IMR-90 (cell line): Measurements from ENCODE around the gene TNS1. TPM values are rescaled to one million over a fixed set of nuclear protein-coding genes. Genes with fewer than 3 reads are reported as not detected.

Source experiments
- ATAC-seq: fragments of 200-7000 bp; cut with Tn5 transposase; 2 replicates; pipeline ENCODE4 v1.9.1; 2020; ENCODE audit warnings: low read depth, mild to moderate bottlenecking, moderate library complexity
- BruUV-seq: library from RNA; stranded (reverse); fragments of 400-500 nt; replicated peaks from 2 replicates; lab custom pipeline; 2021; lab: Mats Ljungman, UMichigan
- CTCF ChIA-PET: fragments of 300-600 bp; formaldehyde crosslinking; extraction: SDS; loops from one replicate; lab custom pipeline; 2021; ENCODE audit warnings: antibody characterized with exemption; lab: Yijun Ruan, JAX
- POLR2A ChIA-PET: fragments of 300-600 bp; sonication (Branson Sonifier 250); formaldehyde crosslinking; loops from one replicate; lab custom pipeline; 2022; ENCODE audit warnings: antibody characterized with exemption; ENCODE audit not compliant: unreplicated experiment; lab: Charles Lee
- DNase-seq: peaks from one replicate; pipeline ENCODE4 v3.0.0; 2013
- H2AFZ ChIP-seq: replicated peaks from 2 replicates; pipeline ENCODE3; 2013; ENCODE audit warnings: low read length, mild to moderate bottlenecking; ENCODE audit not compliant: poor library complexity
- H2AK5ac ChIP-seq: 2 replicates; pipeline ENCODE4 v1.6.1; 2013; ENCODE audit warnings: low read depth, low read length, inconsistent platforms
- H2AK9ac ChIP-seq: replicated peaks from 2 replicates; pipeline ENCODE3; 2013; ENCODE audit warnings: mild to moderate bottlenecking, low read depth, low read length, moderate library complexity; ENCODE audit not compliant: poor library complexity
- H2BK120ac ChIP-seq: 2 replicates; pipeline ENCODE4 v1.6.1; 2013; ENCODE audit warnings: low read depth, low read length, inconsistent platforms
- H2BK15ac ChIP-seq: 3 replicates; pipeline ENCODE4 v1.6.1; 2013; ENCODE audit warnings: low read depth, low read length, inconsistent platforms
- H2BK20ac ChIP-seq: 2 replicates; pipeline ENCODE4 v1.6.1; 2013; ENCODE audit warnings: low read depth, mild to moderate bottlenecking, inconsistent platforms, low read length, moderate library complexity
- H2BK5ac ChIP-seq: 2 replicates; pipeline ENCODE4 v1.6.1; 2013; ENCODE audit warnings: mild to moderate bottlenecking, low read depth, low read length, inconsistent platforms; ENCODE audit not compliant: poor library complexity, severe bottlenecking
- H3K14ac ChIP-seq: replicated peaks from 2 replicates; pipeline ENCODE4 v1.6.1; 2013; ENCODE audit warnings: low read depth, low read length, inconsistent platforms
- H3K18ac ChIP-seq: 2 replicates; pipeline ENCODE4 v1.6.1; 2013; ENCODE audit warnings: low read depth, low read length, control low read depth
- H3K23ac ChIP-seq: 2 replicates; pipeline ENCODE4 v1.6.1; 2013; ENCODE audit warnings: low read depth, low read length, inconsistent platforms
- H3K27ac ChIP-seq: 2 replicates; pipeline ENCODE4 v1.5.1; 2013; ENCODE audit warnings: mild to moderate bottlenecking, control low read depth, low read length; ENCODE audit not compliant: insufficient read depth
- H3K27me3 ChIP-seq: 2 replicates; pipeline ENCODE4 v1.6.1; 2013; ENCODE audit warnings: low read length; ENCODE audit not compliant: control insufficient read depth, insufficient read depth
- H3K36me3 ChIP-seq: 2 replicates; pipeline ENCODE4 v1.6.1; 2013; ENCODE audit warnings: low read length, mixed read lengths; ENCODE audit not compliant: control insufficient read depth, insufficient read depth
- H3K4ac ChIP-seq: 2 replicates; pipeline ENCODE4 v1.6.1; 2013; ENCODE audit warnings: low read depth, low read length, inconsistent platforms
- H3K4me1 ChIP-seq: 2 replicates; pipeline ENCODE4 v1.6.1; 2013; ENCODE audit warnings: low read length, mixed read lengths; ENCODE audit not compliant: control insufficient read depth, insufficient read depth
- H3K4me2 ChIP-seq: 2 replicates; pipeline ENCODE4 v1.6.1; 2013; ENCODE audit warnings: low read depth, mild to moderate bottlenecking, control low read depth, low read length, moderate library complexity
- H3K4me3 ChIP-seq: 2 replicates; pipeline ENCODE4 v1.5.1; 2013; ENCODE audit warnings: low read depth, mild to moderate bottlenecking, control low read depth, low read length, moderate library complexity; ENCODE audit not compliant: insufficient read depth
- H3K56ac ChIP-seq: 2 replicates; pipeline ENCODE4 v1.6.1; 2013; ENCODE audit warnings: low read length, inconsistent platforms; ENCODE audit not compliant: insufficient read depth; ENCODE audit errors: extremely low read depth
- H3K79me1 ChIP-seq, 2 experiments: 2 replicates each; pipeline ENCODE4 v1.6.1; 2013; ENCODE audit warnings: low read length in 2 of 2, inconsistent platforms in 1 of 2, low read depth in 1 of 2
- H3K9ac ChIP-seq: 2 replicates; pipeline ENCODE4 v1.6.1; 2013; ENCODE audit warnings: low read depth, low read length, control low read depth
- H3K9me1 ChIP-seq: 2 replicates; pipeline ENCODE4 v1.6.1; 2013; ENCODE audit warnings: low read length, inconsistent platforms; ENCODE audit not compliant: insufficient read depth
- H3K9me3 ChIP-seq: 2 replicates; pipeline ENCODE4 v1.6.1; 2013; ENCODE audit warnings: low read length; ENCODE audit not compliant: control insufficient read depth, insufficient read depth
- H4K20me1 ChIP-seq: 2 replicates; pipeline ENCODE4 v1.6.1; 2013; ENCODE audit warnings: low read length, inconsistent platforms; ENCODE audit not compliant: insufficient read depth
- H4K5ac ChIP-seq: 2 replicates; pipeline ENCODE4 v1.6.1; 2013; ENCODE audit warnings: mild to moderate bottlenecking, low read depth, low read length, control low read depth
- H4K8ac ChIP-seq, 2 experiments: 2 replicates each; pipeline ENCODE4 v1.6.1; 2013; ENCODE audit warnings: low read depth in 2 of 2, low read length in 2 of 2, control low read depth in 1 of 2, inconsistent platforms in 1 of 2
- H4K91ac ChIP-seq: 2 replicates; pipeline ENCODE4 v1.6.1; 2013; ENCODE audit warnings: low read depth, low read length, inconsistent platforms; ENCODE audit not compliant: insufficient read depth
- BHLHE40 ChIP-seq: fragments of 150-350 bp; IDR thresholded peaks from 2 replicates; pipeline ENCODE4 v1.6.1; 2016; ENCODE audit warnings: mild to moderate bottlenecking, low read depth, low read length
- CHD1 ChIP-seq: IDR thresholded peaks from 2 replicates; pipeline ENCODE4 v1.6.1; 2012; ENCODE audit warnings: low read depth, low read length, improper control_type of control experiment
- ELK1 ChIP-seq: fragments of 150-350 bp; IDR thresholded peaks from 2 replicates; pipeline ENCODE4 v1.6.1; 2016; ENCODE audit warnings: low read depth, mild to moderate bottlenecking, low read length, moderate library complexity, borderline replicate concordance
- FOS ChIP-seq: fragments of 150-350 bp; IDR thresholded peaks from 2 replicates; pipeline ENCODE4 v1.6.1; 2016; ENCODE audit warnings: low read depth, low read length
- MAFK ChIP-seq: IDR thresholded peaks from 2 replicates; pipeline ENCODE4 v1.6.1; 2012; ENCODE audit warnings: low read depth, low read length, improper control_type of control experiment
- MAZ ChIP-seq: IDR thresholded peaks from 2 replicates; pipeline ENCODE4 v1.6.1; 2012; ENCODE audit warnings: low read depth, mild to moderate bottlenecking, low read length, improper control_type of control experiment, moderate library complexity, borderline replicate concordance
- POLR2A ChIP-seq: IDR thresholded peaks from 2 replicates; pipeline ENCODE4 v1.6.1; 2012; ENCODE audit warnings: mild to moderate bottlenecking, low read depth, low read length
- RFX5 ChIP-seq: IDR thresholded peaks from 2 replicates; pipeline ENCODE4 v1.8.0; 2012; ENCODE audit warnings: low read depth, mild to moderate bottlenecking, low read length, moderate library complexity
- WGBS, 2 experiments: methylation state at CpG; one replicate each; pipeline versions ENCODE4 v1.1.5 to v1.1.7; 2013; ENCODE audit warnings: missing lambda C conversion rate in 2 of 2; ENCODE audit not compliant: insufficient read length in 1 of 2; ENCODE audit errors: extremely low coverage in 2 of 2; 5-methylcytosine and 5-hydroxymethylcytosine counted together
- dilution Hi-C: fragments of 300-500 bp; cut with HindIII; formaldehyde crosslinking; loops from one replicate; pipeline ENCODE4 v1.14.3; 2018; ENCODE audit warnings: low sequenced_read_pairs; ENCODE audit not compliant: unreplicated experiment
- in situ Hi-C: fragments of 300-500 bp; cut with MboI; formaldehyde crosslinking; loops from 3 replicates; pipeline ENCODE4 v1.14.3; 2019; ENCODE audit warnings: low sequenced_read_pairs, inconsistent platforms, mixed read lengths
- intact Hi-C: fragments of 100-400 bp; cut with micrococcal nuclease; formaldehyde crosslinking; loops from 2 replicates; pipeline ENCODE4 v1.10.0; 2022
- polyA plus RNA-seq, 3 experiments: library from polyadenylated mRNA; depleted of rRNA; stranded (reverse); fragments of >200 nt; gene quantifications; 2 replicates each; pipeline ENCODE4 v1.2.3, GENCODE V29; 2012; ENCODE audit warnings: low replicate concordance in 1 of 3
- total RNA-seq: library from RNA; depleted of rRNA; stranded (reverse); fragments of >200 nt; gene quantifications from 2 replicates; pipeline ENCODE4 v1.2.3, GENCODE V29; 2012
- TF ChIP-seq, protein P1 (sequence below): conservative IDR thresholded peaks from 2 replicates; pipeline ENCODE4 v1.5.1; 2012; ENCODE audit warnings: mild to moderate bottlenecking, low read depth, low read length, improper control_type of control experiment

Gene TNS1
- total and polyA plus RNA-seq, 2 of the 4 experiments (the other 2 are of a cell fraction), result 41.1 to 45.2 TPM

GRCh38 chr2:217825469-217826235, 177.1 kb downstream of the TNS1 start (continued):
- no peak for TF ChIP-seq CHD1

DNA sequence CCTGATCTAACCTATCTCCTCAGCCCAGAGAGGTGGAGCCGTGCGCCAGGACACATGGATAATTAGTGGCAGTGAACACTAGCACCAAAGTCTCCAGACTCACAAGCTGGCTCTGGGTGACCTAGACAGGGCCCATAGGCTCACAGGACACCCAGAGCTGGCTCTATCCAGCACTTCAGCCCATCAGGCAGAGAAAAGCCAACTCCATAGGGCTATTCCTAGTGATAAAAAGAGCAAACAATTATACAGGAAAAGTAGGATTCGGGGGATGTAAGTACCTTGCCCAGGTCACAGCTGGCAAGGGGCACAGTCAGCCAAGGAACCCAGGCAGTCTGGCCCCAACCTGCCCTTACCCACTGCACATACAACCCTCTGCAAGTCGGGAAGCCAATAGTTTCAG, 178.6 kb downstream of the TNS1 start:
- POLR2A ChIA-PET, result no interaction called here
- no peak for ATAC-seq
- no peak overlapping the region for H3K27ac ChIP-seq
- peaks cover 12 to 16% of the 10 kb centered on the region in 2 experiments for H3K79me1 ChIP-seq
- no peak overlapping the region for H3K14ac ChIP-seq
- no peak overlapping the region for H3K56ac ChIP-seq
- H4K20me1 ChIP-seq, result peaks cover 9% of the 10 kb centered on the region
- H2AK9ac ChIP-seq, result no peak overlapping the region
- no CpG with 5 or more reads among the region's 4 CpGs for WGBS, 2 experiments
- H2BK15ac ChIP-seq, result no peak overlapping the region
- dilution Hi-C loops (no loop called here), intact Hi-C loops (no loop called here), in situ Hi-C loops (no loop called here)
- no peaks in the 10 kb centered on the region; the same call in 1 of the 2 replicates for H3K9me1 ChIP-seq
- H4K91ac ChIP-seq, result no peak overlapping the region
- no peak overlapping the region for H2BK5ac ChIP-seq
- BruUV-seq, result no TSS peak
- H2BK120ac ChIP-seq, result no peak overlapping the region
- H2AK5ac ChIP-seq, result no peak overlapping the region
- no peaks in the 10 kb centered on the region for H3K9me3 ChIP-seq
- H2AFZ ChIP-seq, result no peak overlapping the region
- no peak overlapping the region for H3K4ac ChIP-seq
- peaks cover 49% of the 10 kb centered on the region for H3K36me3 ChIP-seq
- CTCF ChIA-PET, result no interaction called here
- H2BK20ac ChIP-seq, result no peak overlapping the region
- TF ChIP-seq RFX5, result no peak
- no peak for TF ChIP-seq CHD1
- no peak for TF ChIP-seq POLR2A
- no peak for TF ChIP-seq ELK1
- TF ChIP-seq MAFK, result no peak
- TF ChIP-seq MAZ, result no peak
- TF ChIP-seq BHLHE40, result no peak
- no peak for TF ChIP-seq FOS
- TF ChIP-seq, protein P1, sequence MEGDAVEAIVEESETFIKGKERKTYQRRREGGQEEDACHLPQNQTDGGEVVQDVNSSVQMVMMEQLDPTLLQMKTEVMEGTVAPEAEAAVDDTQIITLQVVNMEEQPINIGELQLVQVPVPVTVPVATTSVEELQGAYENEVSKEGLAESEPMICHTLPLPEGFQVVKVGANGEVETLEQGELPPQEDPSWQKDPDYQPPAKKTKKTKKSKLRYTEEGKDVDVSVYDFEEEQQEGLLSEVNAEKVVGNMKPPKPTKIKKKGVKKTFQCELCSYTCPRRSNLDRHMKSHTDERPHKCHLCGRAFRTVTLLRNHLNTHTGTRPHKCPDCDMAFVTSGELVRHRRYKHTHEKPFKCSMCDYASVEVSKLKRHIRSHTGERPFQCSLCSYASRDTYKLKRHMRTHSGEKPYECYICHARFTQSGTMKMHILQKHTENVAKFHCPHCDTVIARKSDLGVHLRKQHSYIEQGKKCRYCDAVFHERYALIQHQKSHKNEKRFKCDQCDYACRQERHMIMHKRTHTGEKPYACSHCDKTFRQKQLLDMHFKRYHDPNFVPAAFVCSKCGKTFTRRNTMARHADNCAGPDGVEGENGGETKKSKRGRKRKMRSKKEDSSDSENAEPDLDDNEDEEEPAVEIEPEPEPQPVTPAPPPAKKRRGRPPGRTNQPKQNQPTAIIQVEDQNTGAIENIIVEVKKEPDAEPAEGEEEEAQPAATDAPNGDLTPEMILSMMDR, result no peak
- H3K18ac ChIP-seq, result no peak overlapping the region
- no peak overlapping the region for H3K4me3 ChIP-seq
- no peak overlapping the region for H4K5ac ChIP-seq
- H3K23ac ChIP-seq, result no peak overlapping the region
- H4K8ac ChIP-seq, result no peak overlapping the region
- DNase-seq, result no peak
- H3K4me1 ChIP-seq, result peaks cover 2% of the 10 kb centered on the region; the same call in 1 of the 2 replicates
- H3K9ac ChIP-seq, result no peak overlapping the region
- no peaks in the 10 kb centered on the region for H3K27me3 ChIP-seq
- no peak overlapping the region for H3K4me2 ChIP-seq
